Measurements from ENCODE around the gene GPR108.
A peak's percentile ranks its signal among the peaks of the same experiment; 100 is the strongest.

The GPR108 gene

GRCh38 chr19:6718111-6718740 lies 19.2 kb downstream of the GPR108 start:
- POLR2A ChIA-PET: no interaction called here
- no peaks in the 10 kb centered on the region for H3K9me3 ChIP-seq (ENCODE audit: control insufficient read depth, insufficient read depth, low read depth, low read length)
- H3K4me1 ChIP-seq (ENCODE audit: control insufficient read depth, insufficient read depth, low read length): no peaks in the 10 kb centered on the region
- TF ChIP-seq ZNF274 (IDR thresholded peaks at IDR 0.05; ENCODE audit: low read length) (no peak), ZNF274 (tag by site-specific recombination; IDR thresholded peaks at IDR 0.05; ENCODE audit: borderline replicate concordance) (no peak), REPIN1 (tag by site-specific recombination; IDR thresholded peaks at IDR 0.05; ENCODE audit: low read depth) (no peak), ZNF341 (tag by site-specific recombination; IDR thresholded peaks at IDR 0.05; ENCODE audit: low read depth) (peak; percentile 59), ZFHX2 (tag by site-specific recombination; conservative IDR thresholded peaks at IDR 0.05) (0 out of 2 replicates have a peak, but pooled peaks have one; percentile 4), ZNF184 (tag by site-specific recombination; IDR thresholded peaks at IDR 0.05) (no peak), HOXA7 (CRISPR knock-in tag; IDR thresholded peaks at IDR 0.05; ENCODE audit: borderline replicate concordance) (no peak), ZSCAN23 (tag by site-specific recombination; IDR thresholded peaks at IDR 0.05) (no peak), KLF16 (tag by site-specific recombination; IDR thresholded peaks at IDR 0.05) (no peak), ZNF629 (tag by site-specific recombination; IDR thresholded peaks at IDR 0.05) (no peak), ZNF707 (tag by site-specific recombination; IDR thresholded peaks at IDR 0.05) (no peak), ZFP37 (tag by site-specific recombination; IDR thresholded peaks at IDR 0.05) (no peak), ZNF837 (tag by site-specific recombination; IDR thresholded peaks at IDR 0.05) (no peak), HOXC10 (CRISPR knock-in tag; IDR thresholded peaks at IDR 0.05) (no peak), ZNF449 (tag by site-specific recombination; IDR thresholded peaks at IDR 0.05) (no peak), PBX3 (CRISPR knock-in tag; IDR thresholded peaks at IDR 0.05) (no peak), SCRT2 (tag by site-specific recombination; IDR thresholded peaks at IDR 0.05) (no peak), INSM2 (tag by site-specific recombination; IDR thresholded peaks at IDR 0.05) (no peak), ZNF174 (tag by site-specific recombination; IDR thresholded peaks at IDR 0.05) (no peak)
- H3K36me3 ChIP-seq (ENCODE audit: control insufficient read depth in 2 of 2, insufficient read depth in 1 of 2, low read length in 2 of 2): no peaks in the 10 kb centered on the region
- no peak overlapping the region for H3K27ac ChIP-seq (ENCODE audit: extremely low read depth, low read depth, low read length)
- no peak overlapping the region for H3K4me3 ChIP-seq (ENCODE audit: low read depth, low read length)
- CTCF ChIA-PET: interaction anchor here (0.6 kb wide), 1 partner anchor 731 kb away, joined by 4 read pairs; no protein-coding TSS in a partner anchor

GRCh38 chr19:6717441-6717971 lies 19.9 kb downstream of the GPR108 start:
- Histone ChIP-seq H3K4me1 (ENCODE audit: control insufficient read depth, insufficient read depth, low read length) (no peaks in the 10 kb centered on the region), H3K9me3 (ENCODE audit: control insufficient read depth, insufficient read depth, low read depth, low read length) (no peaks in the 10 kb centered on the region), H3K27ac (ENCODE audit: extremely low read depth, low read depth, low read length) (no peak overlapping the region), H3K36me3 (ENCODE audit: control insufficient read depth in 2 of 2, insufficient read depth in 1 of 2, low read length in 2 of 2) (no peaks in the 10 kb centered on the region), H3K4me3 (ENCODE audit: low read depth, low read length) (no peak overlapping the region)
- POLR2A ChIA-PET: no interaction called here
- CTCF ChIA-PET: no interaction called here
- TF ChIP-seq FEZF1 (tag by site-specific recombination; IDR thresholded peaks at IDR 0.05) (no peak), ZNF530 (tag by site-specific recombination; IDR thresholded peaks at IDR 0.05; ENCODE audit: low read depth) (no peak), ZNF280C (tag by site-specific recombination; IDR thresholded peaks at IDR 0.05) (no peak), ZNF354C (tag by site-specific recombination; IDR thresholded peaks at IDR 0.05; ENCODE audit: borderline replicate concordance, low read depth) (no peak)

All from HEK293 (cell line).